ENCODE data around the gene HIRIP3.
"Not testable (repeated sequence)": the region's sequence is repeated elsewhere in the genome, so short reads cannot be mapped to it uniquely, and the experiment has no call there.

The HIRIP3 gene

DNA sequence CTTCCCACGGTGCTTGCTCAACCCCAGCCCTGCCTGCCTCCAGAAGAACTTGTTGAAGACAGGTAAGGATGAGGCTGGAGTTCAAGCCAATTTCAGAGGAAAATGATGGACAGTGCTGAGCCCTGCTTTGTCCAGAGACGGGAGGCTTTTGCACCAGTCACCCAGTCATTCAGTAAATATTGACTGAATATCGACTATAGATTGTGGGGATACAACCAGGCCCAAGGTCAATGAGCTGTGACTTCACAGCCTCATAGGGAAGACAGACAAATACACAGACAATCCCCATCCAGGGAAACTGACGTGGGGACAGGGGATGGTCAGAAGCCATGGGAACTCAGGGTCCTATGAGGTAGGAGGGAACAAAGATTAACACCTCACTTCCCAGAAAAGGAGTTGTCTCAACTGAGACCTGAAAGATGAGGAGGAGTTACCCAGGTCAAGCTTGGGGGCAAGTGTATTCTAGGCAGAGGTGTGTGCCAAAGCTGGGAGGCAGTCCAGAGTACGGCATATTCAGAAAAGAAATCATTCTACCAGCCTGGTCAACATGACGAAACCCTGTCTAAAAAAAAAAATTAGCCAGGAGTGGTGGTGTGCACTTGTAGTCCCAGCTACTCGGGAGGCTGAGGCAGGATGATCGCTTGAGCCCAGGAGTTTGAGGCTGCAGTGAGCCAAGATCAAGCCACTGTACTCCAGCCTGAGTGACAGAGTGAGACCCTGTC lies 21.3 kb upstream of the HIRIP3 start:
- DNase-seq, result no peak

DNA sequence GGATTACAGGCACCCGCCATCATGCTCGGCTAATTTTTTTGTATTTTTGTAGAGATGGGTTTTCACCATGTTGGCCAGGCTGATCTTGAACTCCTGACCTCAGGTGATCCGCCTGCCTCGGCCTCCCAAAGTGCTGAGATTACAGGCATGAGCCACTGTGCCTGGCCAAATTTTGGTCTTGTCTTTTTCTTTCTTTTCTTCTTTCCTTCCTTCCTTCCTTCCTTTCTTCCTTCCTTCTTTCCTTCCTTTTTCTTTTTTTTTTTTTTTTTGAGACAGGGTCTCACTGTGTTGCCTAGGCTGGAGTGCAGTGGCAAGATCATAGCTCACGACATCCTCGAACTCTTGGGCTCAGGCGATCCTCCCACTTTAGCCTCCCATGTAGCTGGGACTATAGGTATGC lies 20.0 kb upstream of the HIRIP3 start:
- DNase-seq, result not testable (repeated sequence)

DNA sequence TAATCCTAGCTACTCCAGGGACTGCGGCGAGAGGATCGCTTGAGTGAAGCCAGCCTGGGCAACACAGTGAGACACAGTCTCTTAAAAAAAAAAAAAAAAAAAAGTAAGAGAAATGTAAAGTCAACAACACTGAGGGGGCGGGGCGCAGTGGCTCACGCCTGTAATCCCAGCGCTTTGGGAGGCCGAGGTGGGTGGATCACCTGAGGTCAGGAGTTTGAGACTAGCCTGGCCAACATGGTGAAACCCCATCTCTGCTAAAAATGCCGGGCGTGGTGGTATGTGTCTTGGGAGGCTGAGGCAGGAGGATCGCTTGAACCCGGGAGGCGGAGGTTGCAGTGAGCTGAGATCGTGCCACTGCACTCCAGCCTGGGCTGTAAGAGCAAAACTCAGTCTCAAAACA lies 17.2 kb upstream of the HIRIP3 start:
- not testable (repeated sequence) for DNase-seq

DNA sequence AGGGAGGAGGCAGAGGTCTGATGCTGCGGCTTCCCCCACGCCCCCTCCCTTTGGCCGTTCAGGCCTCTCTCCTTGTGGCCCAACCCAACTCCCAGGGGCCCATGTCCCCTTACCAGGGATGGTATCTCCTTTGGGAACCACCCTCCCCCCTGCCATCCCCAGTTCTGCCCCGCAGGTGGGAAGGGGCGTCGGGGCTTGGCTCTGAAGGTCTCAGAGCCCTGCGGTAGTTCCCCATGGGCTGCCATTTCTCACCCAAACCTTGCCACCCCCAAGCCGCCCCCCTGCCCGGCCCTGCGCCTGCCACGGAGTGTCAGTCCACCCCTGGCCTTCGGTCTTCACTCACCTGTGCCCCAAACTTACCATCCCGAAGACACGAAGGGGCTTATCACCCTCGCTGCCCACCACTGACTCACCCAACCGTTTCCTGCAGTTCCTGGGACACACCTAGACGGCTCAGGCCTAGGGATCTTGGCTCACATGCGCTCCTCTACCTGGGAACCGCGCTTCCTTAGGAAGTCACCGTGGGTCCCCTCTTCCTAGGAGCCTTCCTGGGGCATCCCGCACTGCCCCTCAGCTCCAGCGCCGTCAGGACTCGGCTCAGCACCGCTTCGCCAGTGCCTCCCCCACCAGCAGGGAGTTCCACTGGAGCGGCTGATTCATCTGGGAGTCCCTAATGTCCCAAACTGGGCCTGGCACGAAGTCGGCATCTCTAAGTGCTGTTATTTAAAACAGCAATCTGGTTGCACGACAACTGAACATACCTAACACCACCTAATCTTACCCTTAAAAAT lies 16.5 kb upstream of the HIRIP3 start:
- no peak for DNase-seq

DNA sequence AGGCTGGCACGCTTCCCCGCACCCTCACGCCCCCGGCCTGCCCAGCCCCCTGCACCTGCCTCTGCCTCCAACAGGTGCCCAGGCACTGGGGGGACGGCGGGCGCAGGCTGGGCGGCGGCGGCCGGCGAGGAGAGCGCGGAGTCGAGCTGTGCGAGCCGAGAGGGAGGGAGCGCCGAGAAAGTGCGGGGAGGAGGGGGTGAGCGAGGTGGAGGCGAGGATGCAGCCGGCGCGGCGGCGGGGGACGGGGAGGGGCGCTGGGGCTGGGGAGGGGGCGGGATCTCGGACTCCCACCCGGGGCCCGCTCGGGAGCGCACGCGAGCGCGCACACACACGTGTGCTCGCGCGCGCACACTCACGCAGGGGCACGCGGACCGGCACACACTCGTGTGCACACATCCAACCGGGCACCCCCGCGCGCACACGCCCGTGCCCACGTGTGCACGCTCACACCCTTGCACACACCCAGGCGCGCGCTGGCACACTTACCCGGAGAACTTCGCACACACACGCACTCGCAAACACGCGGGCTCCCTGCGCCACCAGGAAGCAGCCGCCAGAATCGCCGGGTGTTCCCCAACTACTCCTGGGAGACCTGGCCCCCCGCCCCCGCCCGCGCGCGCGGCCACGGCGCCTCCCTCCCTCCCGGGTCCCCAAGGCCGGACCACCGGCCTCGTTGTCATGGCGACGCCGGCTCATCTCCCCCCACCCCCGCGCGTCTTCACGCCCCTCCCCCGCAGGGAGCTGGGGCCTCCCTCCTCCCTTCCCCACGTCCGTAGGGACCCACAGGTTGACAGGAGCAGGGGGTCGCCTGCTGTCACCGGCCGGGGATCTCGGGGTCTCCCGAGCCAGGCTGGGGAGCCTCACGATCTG lies 15.7 kb upstream of the HIRIP3 start, which contains the start of gene DOC2A:
Gene DOC2A (minus strand): TSS at position 184 of the 870 bp plus-strand sequence. CDS start 805 bp downstream, outside the sequence.
- no peak for DNase-seq

DNA sequence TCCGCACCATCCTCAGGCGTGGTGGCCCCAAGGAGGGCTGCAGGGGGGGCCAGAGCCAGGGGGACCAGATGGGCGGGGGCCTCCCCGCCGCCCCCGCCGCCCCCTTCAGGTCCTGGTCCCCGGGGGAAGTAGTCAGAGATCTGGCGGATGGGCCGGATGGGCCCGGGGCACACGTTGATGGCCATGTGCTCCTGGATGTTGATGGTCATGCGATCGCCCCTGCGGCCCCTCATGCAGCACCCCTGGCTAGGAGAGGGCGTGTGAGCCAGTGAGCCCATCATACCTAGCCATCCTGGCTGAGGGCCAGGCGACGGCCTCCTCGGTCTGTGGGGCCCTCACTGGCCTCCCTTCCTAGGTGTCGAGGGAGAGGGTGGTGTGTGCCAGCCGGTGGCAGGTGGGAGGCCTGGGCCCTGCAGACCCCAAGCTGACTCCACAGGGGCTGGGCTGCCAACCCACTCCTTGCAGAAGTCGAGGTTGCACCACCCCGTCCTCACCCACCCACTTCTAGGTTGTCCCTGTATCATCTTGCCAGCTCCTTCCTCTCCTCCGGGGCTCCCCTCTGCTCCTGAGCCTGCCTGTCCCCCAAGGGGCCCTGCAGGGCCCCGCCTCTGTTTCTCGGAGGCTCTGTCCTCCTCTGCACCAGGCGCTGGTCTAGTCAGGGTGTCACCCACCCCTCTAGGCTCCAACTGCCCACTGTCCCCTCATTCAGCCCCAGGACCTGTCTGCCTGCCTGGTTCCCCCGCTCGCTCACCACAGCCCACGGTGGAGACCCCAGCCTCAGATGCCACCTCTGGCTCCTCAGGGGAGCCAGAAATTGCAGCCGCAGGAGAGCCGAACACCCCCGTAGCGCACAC lies 14.8 kb upstream of the HIRIP3 start:
- DNase-seq, result no peak

DNA sequence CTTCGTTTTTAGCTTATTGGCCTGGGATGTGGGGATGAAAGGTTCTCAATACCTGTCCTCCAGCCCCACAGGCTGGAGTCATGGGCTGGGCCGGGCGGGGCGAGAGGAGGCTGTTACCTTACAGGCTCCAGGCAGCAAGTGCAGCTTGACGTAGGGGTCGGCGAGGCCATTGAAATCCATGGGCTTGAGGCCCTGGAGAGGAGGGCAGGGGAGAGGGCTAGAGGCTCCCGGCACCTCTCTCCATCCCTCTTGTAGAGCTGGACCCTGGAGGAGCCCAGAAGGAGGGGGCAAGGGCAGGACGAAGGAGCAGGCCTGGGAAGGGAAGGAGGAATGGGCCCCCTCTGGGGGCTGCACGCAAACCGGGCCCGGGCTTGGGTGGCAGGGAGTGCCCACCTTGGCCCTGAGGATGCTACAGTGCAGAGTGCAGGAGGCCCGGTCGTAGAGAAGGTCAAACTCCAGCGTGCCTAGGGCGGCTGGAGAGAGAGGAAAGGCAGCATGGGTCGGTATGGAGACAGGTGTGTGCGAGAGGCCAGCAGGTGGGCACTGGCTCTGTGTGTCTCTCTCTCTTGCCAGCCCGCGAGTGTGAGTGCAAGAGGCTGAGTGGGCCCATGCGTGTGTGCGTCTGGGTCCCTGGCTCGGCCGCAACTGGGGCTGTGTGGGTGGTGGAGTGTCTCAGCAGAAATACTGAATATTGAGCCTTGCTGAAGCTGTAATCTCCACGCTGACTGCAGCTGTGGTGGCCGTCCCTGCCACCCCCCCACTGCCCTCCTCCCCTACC lies 13.9 kb upstream of the HIRIP3 start:
- DNase-seq, result no peak

DNA sequence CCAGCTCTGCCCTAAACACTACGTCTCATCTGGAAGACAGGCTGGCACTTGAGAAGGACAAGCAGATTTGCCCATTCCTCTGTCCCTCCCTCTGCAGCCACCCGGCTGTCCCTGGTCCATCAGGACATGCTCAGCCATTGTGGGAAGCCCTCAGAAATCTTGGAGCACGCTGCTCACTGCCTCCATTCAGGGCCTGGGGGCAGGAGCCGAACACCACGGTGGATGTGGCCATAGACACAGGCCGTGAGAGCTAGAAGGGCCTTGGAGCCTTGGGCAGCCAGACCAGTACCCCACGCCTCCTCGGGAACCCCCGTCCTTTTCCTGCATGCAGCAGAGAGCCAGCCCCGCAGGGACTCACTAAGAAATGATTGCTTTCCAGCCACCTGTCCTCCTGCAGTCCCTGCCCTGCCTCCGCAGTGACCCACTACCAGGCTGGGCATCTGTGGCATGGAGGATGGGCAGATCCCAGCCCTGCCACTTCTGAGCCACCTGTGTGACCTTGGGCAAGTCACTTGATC lies 12.0 kb upstream of the HIRIP3 start:
- DNase-seq, result no peak

DNA sequence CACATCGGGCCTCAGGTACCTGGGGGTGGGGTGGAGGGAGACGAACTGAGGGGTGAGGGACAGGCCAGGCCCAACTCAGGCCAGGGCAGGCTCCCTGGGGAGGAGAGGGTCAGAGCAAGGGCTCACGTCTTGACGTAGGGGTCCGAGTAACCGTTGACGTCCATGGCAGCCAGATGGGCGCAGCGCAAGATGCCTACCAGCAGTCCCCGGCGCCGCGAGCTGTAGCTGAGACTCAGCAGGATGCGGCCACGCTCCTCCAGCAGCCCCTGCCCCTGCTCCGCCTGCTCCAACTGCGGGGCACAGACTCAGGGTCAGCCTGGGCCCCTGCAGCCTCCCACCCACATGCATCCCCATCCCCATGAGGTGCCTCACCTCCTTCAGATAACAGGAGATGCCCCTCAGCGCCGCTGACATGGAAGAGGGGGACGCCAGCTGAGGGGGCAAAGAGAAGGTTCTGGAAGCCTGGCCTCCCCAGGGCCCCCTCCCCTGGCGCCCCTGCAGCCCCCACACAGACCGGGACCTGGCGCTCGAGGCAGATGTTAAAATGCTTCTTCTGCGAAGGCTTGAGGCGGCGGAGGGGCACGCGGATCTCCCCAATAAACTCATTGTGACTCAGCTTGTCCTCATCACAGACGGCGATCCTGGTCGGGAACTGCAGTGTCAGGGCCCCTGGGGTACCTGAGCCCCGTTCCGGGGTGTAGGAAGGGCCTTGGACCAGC lies 11.4 kb upstream of the HIRIP3 start:
- DNase-seq, result no peak

DNA sequence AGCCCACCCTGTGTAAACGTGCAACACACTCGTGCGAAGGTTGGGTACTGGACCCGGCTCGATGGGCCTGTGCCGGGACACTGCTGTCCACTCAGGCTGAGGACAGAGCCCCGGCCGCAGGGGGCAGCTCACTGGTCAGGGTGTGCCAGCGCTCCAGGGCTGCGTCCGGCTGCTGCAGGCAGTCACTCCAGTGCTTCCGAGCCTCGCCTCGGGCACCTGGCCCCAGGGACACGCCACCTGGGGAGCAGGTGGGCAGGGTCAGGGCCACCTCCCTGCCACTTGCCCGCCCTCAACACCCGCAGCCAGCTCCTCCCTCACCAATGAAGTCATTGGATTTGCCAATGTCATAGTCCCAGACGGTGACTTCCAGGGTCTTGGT lies 10.7 kb upstream of the HIRIP3 start:
- DNase-seq, result no peak

DNA sequence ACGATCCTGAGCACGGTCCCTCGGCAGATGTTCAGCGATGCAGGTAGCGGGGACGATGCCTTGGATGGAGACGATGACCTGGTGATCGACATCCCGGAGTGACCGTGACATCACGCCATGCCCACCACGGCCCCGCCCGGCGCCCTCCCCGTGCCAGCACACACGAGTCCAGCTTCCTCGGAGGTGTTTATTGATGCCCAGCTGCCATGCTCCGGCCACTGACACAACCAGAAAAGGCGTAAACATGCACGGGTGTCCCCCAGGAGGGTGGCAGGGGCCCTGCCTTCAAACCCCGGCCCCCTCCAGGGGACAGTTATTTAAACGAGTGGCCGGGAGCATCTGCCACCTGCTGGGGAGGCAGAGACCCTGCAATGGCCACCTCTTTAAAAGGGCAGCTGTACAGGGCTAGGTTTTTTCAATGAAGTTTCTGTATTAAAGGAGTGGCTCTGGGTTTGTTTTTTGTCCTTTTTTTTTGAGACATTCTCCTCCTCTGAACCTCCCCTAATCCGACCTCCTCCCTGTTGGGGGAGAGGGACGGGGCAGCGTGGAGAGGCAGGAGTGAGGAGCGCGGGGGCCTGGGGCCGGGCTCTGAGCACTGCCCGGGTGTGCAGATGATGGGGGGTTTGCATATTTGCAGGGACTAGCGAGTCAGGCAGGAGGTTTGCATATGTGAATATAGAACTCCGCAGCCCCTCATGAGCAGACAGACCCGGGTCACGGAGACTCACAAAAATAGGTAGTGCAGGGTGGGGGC lies 10.1 kb upstream of the HIRIP3 start:
- DNase-seq, result peak; percentile 42

DNA sequence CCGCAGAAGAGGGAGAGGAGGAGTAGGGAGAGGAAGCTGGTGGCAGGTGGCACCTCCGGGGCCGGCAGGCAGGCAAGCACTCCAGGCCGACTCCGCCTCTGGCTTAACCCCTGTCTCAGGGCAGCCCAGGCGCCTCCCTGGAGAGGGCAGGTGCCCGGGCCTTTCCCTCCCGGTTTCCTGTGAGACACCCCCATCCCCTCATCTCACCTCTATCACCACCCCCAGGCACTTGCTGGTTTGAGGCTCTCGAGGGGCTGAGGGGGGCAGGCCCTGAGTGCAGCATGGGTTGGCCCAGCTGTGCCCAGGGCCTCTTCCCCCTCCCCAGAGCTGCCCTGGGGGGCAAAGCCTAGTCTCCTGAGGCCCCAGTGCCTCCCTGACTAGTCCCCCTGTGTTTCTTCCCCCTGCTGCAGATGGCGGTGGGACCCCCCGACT lies 9.4 kb upstream of the HIRIP3 start:
- DNase-seq, result no peak

DNA sequence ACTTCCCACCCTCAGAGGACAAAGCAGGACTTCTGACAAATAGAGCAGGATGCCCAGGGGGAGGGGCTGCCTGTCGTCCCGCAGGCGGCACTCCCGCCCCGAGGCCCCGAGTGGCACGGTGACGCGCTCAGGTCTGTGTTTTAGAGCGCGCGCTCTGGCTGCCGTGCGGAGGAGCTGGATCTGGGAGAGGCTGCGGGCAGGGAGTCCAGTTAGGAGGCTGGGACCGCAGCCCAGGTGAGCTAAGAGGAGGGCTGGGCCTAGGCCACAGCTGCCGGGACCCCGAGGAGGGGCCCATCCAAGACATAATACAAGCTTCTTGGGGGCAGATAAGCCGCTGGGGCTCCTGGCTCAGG lies 9.0 kb upstream of the HIRIP3 start:
- no peak for DNase-seq

DNA sequence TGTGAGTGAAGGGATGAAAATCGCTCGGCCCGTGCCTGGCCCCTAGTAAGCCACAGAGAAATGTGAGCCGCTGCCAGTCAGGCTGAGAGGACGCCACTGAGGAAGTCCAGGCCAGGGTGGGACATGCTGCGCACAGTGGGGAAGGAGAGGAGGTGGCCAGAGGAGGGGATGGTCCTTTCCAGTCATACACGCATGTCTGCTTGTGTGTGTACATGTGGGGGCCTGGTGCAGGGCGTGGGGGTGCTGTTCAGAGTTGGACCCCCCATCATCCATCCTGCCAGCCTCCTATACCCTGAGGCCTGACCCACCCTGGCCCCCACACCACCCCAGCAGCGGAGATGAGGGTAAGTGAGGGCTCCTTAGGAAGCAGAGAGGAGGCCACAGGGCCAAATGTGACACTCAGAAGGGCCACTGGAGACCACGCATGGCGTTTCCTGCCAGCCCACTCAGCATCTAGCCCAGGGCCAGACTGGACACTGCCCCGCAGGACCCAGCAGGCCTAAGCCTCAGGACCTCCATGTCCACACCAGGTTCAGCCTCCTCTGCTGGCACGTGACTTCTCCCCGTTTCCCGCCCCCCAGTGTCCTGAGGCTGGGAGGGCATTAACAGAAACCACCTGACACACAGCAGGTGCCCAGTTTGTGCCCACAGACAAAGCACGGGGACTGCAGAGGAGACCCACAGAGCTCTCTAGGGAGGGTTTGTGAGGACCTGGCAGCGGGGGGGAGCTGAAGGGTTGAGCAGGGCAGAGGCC lies 8.4 kb upstream of the HIRIP3 start:
- no peak for DNase-seq

DNA sequence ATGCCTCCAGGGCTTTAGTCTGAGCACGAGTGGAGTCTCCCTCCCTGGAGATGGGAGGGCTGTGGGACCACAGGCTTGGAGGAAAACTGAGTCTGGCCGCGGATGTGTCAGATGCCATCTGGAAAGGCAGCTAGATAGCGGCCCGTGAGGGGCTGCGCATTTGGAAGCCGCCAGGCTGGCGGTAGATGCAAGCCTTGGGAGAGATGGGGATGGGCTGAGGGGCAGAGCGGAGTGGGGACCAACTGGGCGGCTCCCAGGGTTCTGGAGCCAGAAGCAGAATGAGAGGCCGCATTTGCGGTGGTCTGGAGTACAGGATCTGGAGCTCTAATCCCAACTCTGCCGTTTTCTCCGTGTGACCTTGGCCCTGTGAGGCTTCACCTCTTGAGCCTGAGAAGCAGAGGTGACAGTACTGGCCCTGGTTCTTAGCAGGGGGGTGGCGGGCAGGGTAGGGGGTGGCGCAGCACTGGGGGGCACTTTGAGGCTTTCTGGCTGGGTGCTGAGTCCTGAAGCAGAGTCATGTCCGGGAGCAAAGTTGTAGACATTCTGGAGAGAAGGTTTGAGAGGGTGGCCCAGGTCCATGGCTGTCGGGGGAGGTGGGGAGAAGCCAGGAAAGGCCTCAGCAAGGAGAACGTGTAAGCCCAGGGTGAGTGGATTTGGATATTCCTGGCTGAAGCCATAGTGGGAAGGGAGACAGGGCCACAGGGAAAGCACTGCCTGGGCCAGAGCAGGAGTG lies 7.4 kb upstream of the HIRIP3 start:
- no peak for DNase-seq

DNA sequence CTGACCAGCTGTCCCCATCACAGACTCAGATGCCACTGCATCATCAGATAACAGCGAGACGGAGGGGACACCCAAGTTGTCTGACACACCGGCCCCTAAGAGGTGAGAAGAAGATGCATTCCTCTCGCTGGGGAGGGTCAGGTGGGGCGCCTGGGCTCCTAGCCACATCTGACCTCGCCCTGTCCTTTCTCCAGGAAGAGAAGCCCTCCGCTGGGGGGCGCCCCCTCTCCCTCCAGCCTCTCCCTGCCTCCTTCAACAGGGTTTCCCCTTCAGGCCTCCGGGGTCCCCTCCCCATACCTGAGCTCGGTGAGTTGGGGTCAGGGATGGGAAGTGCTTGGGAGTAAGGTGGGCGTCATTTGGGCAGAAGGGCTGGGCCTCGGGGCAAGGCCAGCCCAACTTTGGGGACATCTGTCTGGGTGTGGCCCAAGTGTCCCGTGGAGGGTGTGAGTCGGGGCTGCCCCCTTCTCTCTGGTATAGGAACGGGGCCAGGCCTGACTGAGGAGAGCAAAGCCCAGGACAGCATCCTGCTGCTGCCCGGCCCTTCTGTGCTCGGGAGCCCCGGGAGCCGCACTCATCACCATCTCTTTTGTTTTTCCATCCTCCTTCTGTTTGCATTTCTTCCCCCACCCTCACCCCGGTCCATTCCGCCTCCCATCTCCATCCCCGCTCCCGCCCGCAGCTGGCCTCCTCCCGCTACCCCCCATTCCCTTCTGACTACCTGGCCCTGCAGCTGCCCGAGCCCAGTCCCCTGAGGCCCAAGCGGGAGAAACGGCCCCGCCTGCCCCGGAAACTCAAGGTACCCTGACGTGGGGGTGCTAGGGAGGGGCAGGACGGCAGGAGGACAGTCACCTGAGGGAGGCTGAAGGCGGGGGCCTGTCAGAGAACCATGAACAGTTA lies 5.6 kb upstream of the HIRIP3 start:
- DNase-seq, result no peak

DNA sequence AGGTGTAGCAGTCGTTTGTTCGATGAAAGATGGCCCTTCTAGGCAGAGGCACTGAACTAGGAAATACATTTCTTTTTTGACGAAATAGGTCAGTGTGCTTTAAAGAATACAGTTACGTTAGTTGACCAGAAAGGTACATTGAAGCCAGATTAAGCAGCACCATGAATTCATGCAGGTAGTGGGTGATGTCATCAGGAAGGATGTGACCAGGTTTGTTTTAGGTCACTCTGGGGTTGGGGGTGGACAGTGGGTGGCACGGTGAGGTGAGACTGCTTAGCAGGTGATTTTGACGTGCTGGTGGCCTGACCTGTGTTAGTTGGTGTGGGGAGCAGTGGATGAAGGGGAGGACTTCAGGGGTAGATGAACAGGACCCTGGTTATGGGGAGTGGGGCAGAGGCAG lies 4.2 kb upstream of the HIRIP3 start:
- no peak for DNase-seq
